ENCODE results near the gene SMARCC1.
A peak's percentile ranks its signal among the peaks of the same experiment; 100 is the strongest.

The SMARCC1 gene

GRCh38 chr3:47629770-47630169 lies 151.9 kb downstream of the SMARCC1 start:
- no peaks in the 10 kb centered on the region for H3K4me1 ChIP-seq (ENCODE audit: insufficient read depth, poor library complexity, severe bottlenecking)
- DNase-seq (ENCODE audit: low spot score) (no peak), ATAC-seq (ENCODE audit: low read depth) (no peak)
- no peak overlapping the region for H3K4me3 ChIP-seq (ENCODE audit: severe bottlenecking)
- TF ChIP-seq, protein P1, sequence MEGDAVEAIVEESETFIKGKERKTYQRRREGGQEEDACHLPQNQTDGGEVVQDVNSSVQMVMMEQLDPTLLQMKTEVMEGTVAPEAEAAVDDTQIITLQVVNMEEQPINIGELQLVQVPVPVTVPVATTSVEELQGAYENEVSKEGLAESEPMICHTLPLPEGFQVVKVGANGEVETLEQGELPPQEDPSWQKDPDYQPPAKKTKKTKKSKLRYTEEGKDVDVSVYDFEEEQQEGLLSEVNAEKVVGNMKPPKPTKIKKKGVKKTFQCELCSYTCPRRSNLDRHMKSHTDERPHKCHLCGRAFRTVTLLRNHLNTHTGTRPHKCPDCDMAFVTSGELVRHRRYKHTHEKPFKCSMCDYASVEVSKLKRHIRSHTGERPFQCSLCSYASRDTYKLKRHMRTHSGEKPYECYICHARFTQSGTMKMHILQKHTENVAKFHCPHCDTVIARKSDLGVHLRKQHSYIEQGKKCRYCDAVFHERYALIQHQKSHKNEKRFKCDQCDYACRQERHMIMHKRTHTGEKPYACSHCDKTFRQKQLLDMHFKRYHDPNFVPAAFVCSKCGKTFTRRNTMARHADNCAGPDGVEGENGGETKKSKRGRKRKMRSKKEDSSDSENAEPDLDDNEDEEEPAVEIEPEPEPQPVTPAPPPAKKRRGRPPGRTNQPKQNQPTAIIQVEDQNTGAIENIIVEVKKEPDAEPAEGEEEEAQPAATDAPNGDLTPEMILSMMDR (IDR thresholded peaks at IDR 0.05; ENCODE audit: poor library complexity, severe bottlenecking) = no peak
- no peaks in the 10 kb centered on the region for H3K27me3 ChIP-seq (ENCODE audit: insufficient read depth, poor library complexity, severe bottlenecking)
- no peak overlapping the region for H3K27ac ChIP-seq (ENCODE audit: poor library complexity, severe bottlenecking)
- H3K9me3 ChIP-seq (ENCODE audit: severe bottlenecking) = no peaks in the 10 kb centered on the region
- H3K36me3 ChIP-seq (ENCODE audit: low read depth) = peaks cover 78% of the 10 kb centered on the region

GRCh38 chr3:47628426-47628825 lies 153.3 kb downstream of the SMARCC1 start:
- H3K9me3 ChIP-seq (ENCODE audit: severe bottlenecking) = no peaks in the 10 kb centered on the region
- TF ChIP-seq, protein P1 (IDR thresholded peaks at IDR 0.05; ENCODE audit: poor library complexity, severe bottlenecking) = no peak
- H3K27ac ChIP-seq (ENCODE audit: poor library complexity, severe bottlenecking) = no peak overlapping the region
- no peaks in the 10 kb centered on the region for H3K4me1 ChIP-seq (ENCODE audit: insufficient read depth, poor library complexity, severe bottlenecking)
- H3K36me3 ChIP-seq (ENCODE audit: low read depth) = peaks cover 76% of the 10 kb centered on the region
- no peak for DNase-seq (ENCODE audit: low spot score)
- ATAC-seq (ENCODE audit: low read depth) = no peak
- H3K4me3 ChIP-seq (ENCODE audit: severe bottlenecking) = no peak overlapping the region
- no peaks in the 10 kb centered on the region for H3K27me3 ChIP-seq (ENCODE audit: insufficient read depth, poor library complexity, severe bottlenecking)

- H3K9me3 ChIP-seq (ENCODE audit: severe bottlenecking) = no peaks in the 10 kb centered on the region
- DNase-seq (ENCODE audit: low spot score) = no peak
- peaks cover 68% of the 10 kb centered on the region for H3K36me3 ChIP-seq (ENCODE audit: low read depth)
- no peak overlapping the region for H3K4me3 ChIP-seq (ENCODE audit: severe bottlenecking)
- H3K27me3 ChIP-seq (ENCODE audit: insufficient read depth, poor library complexity, severe bottlenecking) = no peaks in the 10 kb centered on the region
- peaks cover 3% of the 10 kb centered on the region for H3K4me1 ChIP-seq (ENCODE audit: insufficient read depth, poor library complexity, severe bottlenecking)
- TF ChIP-seq, protein P1 (IDR thresholded peaks at IDR 0.05; ENCODE audit: poor library complexity, severe bottlenecking) = no peak
- no peak for ATAC-seq (ENCODE audit: low read depth)
- H3K27ac ChIP-seq (ENCODE audit: poor library complexity, severe bottlenecking) = no peak overlapping the region
Observed at GRCh38 chr3:47622671-47623461, 158.8 kb downstream of the SMARCC1 start.

GRCh38 chr3:47617086-47618010 lies 164.3 kb downstream of the SMARCC1 start:
- no peak for DNase-seq (ENCODE audit: low spot score)
- H3K36me3 ChIP-seq (ENCODE audit: low read depth) = peaks cover 77% of the 10 kb centered on the region

More at GRCh38 chr3:47617086-47618010, 164.3 kb downstream of the SMARCC1 start:
- peak; percentile 66; the same call in 2 of the 3 replicates for ATAC-seq (ENCODE audit: low read depth)
- Histone ChIP-seq H3K27ac (ENCODE audit: poor library complexity, severe bottlenecking) (peak overlapping the region; percentile 30), H3K27me3 (ENCODE audit: insufficient read depth, poor library complexity, severe bottlenecking) (no peaks in the 10 kb centered on the region), H3K9me3 (ENCODE audit: severe bottlenecking) (no peaks in the 10 kb centered on the region), H3K4me3 (ENCODE audit: severe bottlenecking) (no peak overlapping the region), H3K4me1 (ENCODE audit: insufficient read depth, poor library complexity, severe bottlenecking) (peaks cover 10% of the 10 kb centered on the region)
- TF ChIP-seq, protein P1 (IDR thresholded peaks at IDR 0.05; ENCODE audit: poor library complexity, severe bottlenecking) = no peak

Data from RWPE2 (cell line).